Endothelial cell of umbilical vein (primary cell): ENCODE measurements around the gene NPFFR1. TPM values are rescaled to one million over a fixed set of nuclear protein-coding genes. Genes with fewer than 3 reads are reported as not detected.
"Not testable (repeated sequence)": the region's sequence is repeated elsewhere in the genome, so short reads cannot be mapped to it uniquely, and the experiment has no call there.

Source experiments
- BruUV-seq: library from RNA; stranded (reverse); fragments of 400-500 nt; replicated peaks from 2 replicates; lab custom pipeline; 2021; lab: Mats Ljungman, UMichigan
- CTCF ChIA-PET: fragments of 300-600, 350-600 bp; sonication (Branson Sonifier 250); formaldehyde crosslinking; loops from one replicate; lab custom pipeline; 2021; ENCODE audit warnings: antibody characterized with exemption, inconsistent platforms; lab: Charles Lee
- POLR2A ChIA-PET: fragments of 300-600, 350-600 bp; sonication (Branson Sonifier 250); formaldehyde crosslinking; loops from one replicate; lab custom pipeline; 2021; ENCODE audit warnings: antibody characterized with exemption, inconsistent platforms; lab: Charles Lee
- DNase-seq: peaks from one replicate; pipeline ENCODE4 v3.0.0-alpha.2; 2011; ENCODE audit warnings: low read depth, low spot score
- FAIRE-seq: peaks from 2 replicates; lab custom pipeline; 2011; peaks lifted over from hg19 to GRCh38; lab: Jason Lieb, UNC
- H2AFZ ChIP-seq: 2 replicates; pipeline ENCODE4 v1.6.0; 2012; ENCODE audit warnings: low read depth, low read length, control low read depth, inconsistent platforms
- H3K27ac ChIP-seq: 2 replicates; pipeline ENCODE4 v1.5.1; 2011; ENCODE audit warnings: low read depth, mild to moderate bottlenecking, control low read depth, low read length, moderate library complexity; ENCODE audit not compliant: insufficient read depth
- H3K27me3 ChIP-seq, 2 experiments: 2 replicates each; pipeline versions ENCODE4 v1.6.0 to v1.6.1; 2011; ENCODE audit warnings: low read length in 2 of 2, mixed read lengths in 1 of 2; ENCODE audit not compliant: control insufficient read depth in 2 of 2, insufficient read depth in 2 of 2
- H3K36me3 ChIP-seq, 2 experiments: 2 replicates in 1 of 2; 3 replicates in 1 of 2; pipeline ENCODE4 v1.5.1; 2011; ENCODE audit warnings: low read length in 2 of 2, mild to moderate bottlenecking in 1 of 2, moderate library complexity in 1 of 2; ENCODE audit not compliant: control insufficient read depth in 2 of 2, insufficient read depth in 2 of 2; ENCODE audit errors: extremely low read depth in 1 of 2
- H3K4me1 ChIP-seq: 3 replicates; pipeline ENCODE4 v1.5.1; 2011; ENCODE audit warnings: mild to moderate bottlenecking, low read length; ENCODE audit not compliant: control insufficient read depth, insufficient read depth; ENCODE audit errors: extremely low read depth
- H3K4me2 ChIP-seq: 2 replicates; pipeline ENCODE4 v1.6.1; 2011; ENCODE audit warnings: low read length, control low read depth, mixed read lengths; ENCODE audit not compliant: insufficient read depth
- H3K4me3 ChIP-seq, 3 experiments: fragments of 200-600 bp in 1 of 3; sonication (generic), shearing (Covaris generic) in 1 of 3; replicated peaks in 1 of 3; 2 replicates each; pipeline ENCODE4 v1.5.1; 2011 to 2016; ENCODE audit warnings: control low read depth in 3 of 3, low read length in 3 of 3, mild to moderate bottlenecking in 2 of 3, inconsistent platforms in 1 of 3, low read depth in 1 of 3, moderate library complexity in 1 of 3; ENCODE audit not compliant: insufficient read depth in 1 of 3
- H3K79me2 ChIP-seq: 2 replicates; pipeline ENCODE4 v1.6.0; 2012; ENCODE audit warnings: low read length, inconsistent platforms; ENCODE audit not compliant: control insufficient read depth, insufficient read depth
- H3K9ac ChIP-seq: replicated peaks from 2 replicates; pipeline ENCODE3; 2011; ENCODE audit warnings: low read length, control low read depth; ENCODE audit not compliant: insufficient read depth; ENCODE audit errors: extremely low read depth
- H3K9me1 ChIP-seq: replicated peaks from 3 replicates; pipeline ENCODE4 v1.6.0; 2011; ENCODE audit warnings: mild to moderate bottlenecking, low read length; ENCODE audit not compliant: control insufficient read depth, insufficient read depth; ENCODE audit errors: extremely low read depth
- H3K9me3 ChIP-seq: replicated peaks from 2 replicates; pipeline ENCODE4 v1.5.1; 2012; ENCODE audit warnings: low read length, inconsistent platforms; ENCODE audit not compliant: control insufficient read depth, insufficient read depth
- H4K20me1 ChIP-seq: replicated peaks from 2 replicates; pipeline ENCODE3; 2011; ENCODE audit warnings: mild to moderate bottlenecking, low read length; ENCODE audit not compliant: control insufficient read depth, insufficient read depth; ENCODE audit errors: extremely low read depth
- CTCF ChIP-seq, 2 donors: IDR thresholded peaks; 1 replicate in 1 of 2; 2 replicates in 1 of 2; pipeline ENCODE4 v1.5.1; 2011; ENCODE audit warnings: low read length in 2 of 2, mild to moderate bottlenecking in 2 of 2, moderate library complexity in 2 of 2, control low read depth in 1 of 2, inconsistent platforms in 1 of 2, low read depth in 1 of 2; ENCODE audit not compliant: insufficient read depth in 1 of 2; ENCODE audit errors: extremely low read depth in 1 of 2
- EZH2 ChIP-seq: IDR thresholded peaks from 2 replicates; pipeline ENCODE4 v1.6.1; 2012; ENCODE audit warnings: borderline replicate concordance, low read depth, mild to moderate bottlenecking, moderate library complexity, low read length, inconsistent platforms; ENCODE audit not compliant: severe bottlenecking
- FOS ChIP-seq: IDR thresholded peaks from 2 replicates; pipeline ENCODE4 v1.6.1; 2011; ENCODE audit warnings: mild to moderate bottlenecking, low read length, moderate library complexity, borderline replicate concordance; ENCODE audit not compliant: insufficient read depth
- GATA2 ChIP-seq: IDR thresholded peaks from 2 replicates; pipeline ENCODE4 v1.7.0; 2011; ENCODE audit warnings: low read depth, mild to moderate bottlenecking, moderate library complexity, mixed read lengths, low read length; ENCODE audit not compliant: insufficient read length, insufficient read depth
- JUN ChIP-seq: IDR thresholded peaks from 2 replicates; pipeline ENCODE4 v1.6.1; 2011; ENCODE audit warnings: borderline replicate concordance, low read depth; ENCODE audit not compliant: insufficient read length, insufficient read depth
- MAX ChIP-seq: IDR thresholded peaks from 2 replicates; pipeline ENCODE4 v1.6.1; 2011; ENCODE audit not compliant: insufficient read depth, insufficient read length
- MYC ChIP-seq: IDR thresholded peaks from one replicate; pipeline ENCODE4 v1.6.1; 2011; ENCODE audit warnings: mild to moderate bottlenecking, low read depth, low read length
- POLR2A ChIP-seq: IDR thresholded peaks from 2 replicates; pipeline ENCODE4 v1.6.1; 2012; ENCODE audit warnings: low read depth, mild to moderate bottlenecking, control low read depth, low read length
- POLR2AphosphoS5 ChIP-seq: IDR thresholded peaks from 2 replicates; pipeline ENCODE4 v1.6.1; 2012; ENCODE audit warnings: low read depth, mild to moderate bottlenecking, control low read depth, low read length, moderate library complexity; ENCODE audit not compliant: insufficient read depth
- dilution Hi-C: fragments of 300-500 bp; cut with MboI; formaldehyde crosslinking; loops from one replicate; pipeline ENCODE4 v1.15.0; 2019; ENCODE audit warnings: low sequenced_read_pairs; ENCODE audit not compliant: extremely low pct_ligation_motif_present
- intact Hi-C: fragments of 100-400 bp; cut with micrococcal nuclease; formaldehyde crosslinking; loops from one replicate; pipeline ENCODE4 v1.10.0; 2022
- polyA plus RNA-seq, 4 experiments: library from polyadenylated mRNA; depleted of rRNA in 3 of 4; stranded (reverse) in 3 of 4; unstranded in 1 of 4; fragments of >200 nt; gene quantifications; 2 replicates each; pipeline versions ENCODE4 v1.2.1 to v1.2.3, GENCODE V29; 2011 to 2012; ENCODE audit warnings: missing spikeins in 1 of 4
- total RNA-seq: library from RNA; stranded (reverse); gene quantifications from 2 replicates; pipeline ENCODE4 v1.2.3, GENCODE V29; 2021

Gene NPFFR1
- total and polyA plus RNA-seq, 2 donors (not counting 3 experiments of a cell fraction or from before 2014, with no cell fraction given): not detected

- H3K4me3 ChIP-seq: no peak overlapping the region
- BruUV-seq: no TSS peak
- ChIA-PET POLR2A (interaction anchor here (0.6 kb wide), 1 partner anchor 157 kb away, joined by 3 read pairs; no protein-coding TSS in a partner anchor), CTCF (interaction anchor here (0.7 to 5.8 kb wide), 6 partner anchors 9 to 162 kb away, joined by 3 to 498 read pairs (median 6); no protein-coding TSS in a partner anchor)
- H3K4me2 ChIP-seq: no peak overlapping the region
- intact Hi-C loops: no loop called here
- TF ChIP-seq FOS (no peak), MAX (no peak), JUN (no peak), GATA2 (no peak), POLR2A (no peak), EZH2 (no peak), POLR2AphosphoS5 (no peak), CTCF (IDR thresholded peaks at IDR 0.05; ENCODE audit: extremely low read depth in 1 of 2, insufficient read depth in 1 of 2, low read depth in 1 of 2, low read length in 2 of 2) (no peak), MYC (no peak)
- no peaks in the 10 kb centered on the region for H3K27me3 ChIP-seq
- H3K9ac ChIP-seq: no peak overlapping the region
- H3K27ac ChIP-seq: no peak overlapping the region
- DNase-seq (no peak), FAIRE-seq (no peak)
- H3K9me3 ChIP-seq: no peaks in the 10 kb centered on the region
- H2AFZ ChIP-seq: no peak overlapping the region
- H3K4me1 ChIP-seq: peaks cover 6% of the 10 kb centered on the region
- peaks cover 36% of the 10 kb centered on the region for H3K79me2 ChIP-seq
- H3K36me3 ChIP-seq: peaks cover 0 to 5% of the 10 kb centered on the region in 2 experiments
- dilution Hi-C loops: no loop called here
- H4K20me1 ChIP-seq: no peaks in the 10 kb centered on the region
- H3K9me1 ChIP-seq: no peaks in the 10 kb centered on the region
These were observed 60.1 kb downstream of the NPFFR1 start for GRCh38 chr10:70223728-70224127.

- FAIRE-seq, dilution Hi-C loops, H3K27me3 ChIP-seq, H3K4me3 ChIP-seq, H3K9me1 ChIP-seq, H3K9me3 ChIP-seq, H3K4me2 ChIP-seq, DNase-seq, H3K36me3 ChIP-seq, H3K9ac ChIP-seq, H2AFZ ChIP-seq, H3K27ac ChIP-seq, H4K20me1 ChIP-seq, intact Hi-C loops, BruUV-seq, H3K4me1 ChIP-seq: not testable (repeated sequence)
- ChIA-PET POLR2A (interaction anchor here (0.6 kb wide), 1 partner anchor 158 kb away, joined by 3 read pairs; no protein-coding TSS in a partner anchor), CTCF (interaction anchor here (1.0 to 5.8 kb wide), 8 partner anchors 9 to 163 kb away, joined by 3 to 498 read pairs (median 9); no protein-coding TSS in a partner anchor)
- H3K79me2 ChIP-seq: peaks cover 28% of the 10 kb centered on the region
These were observed 60.9 kb downstream of the NPFFR1 start for GRCh38 chr10:70222811-70223447.
